GM11168 (cell line): ENCODE results near the gene PLXDC2.

Experiments used
- in situ Hi-C: fragments of 300-500 bp; cut with MboI; formaldehyde crosslinking; loops from one replicate; pipeline ENCODE4 v1.12.0; 2022; ENCODE audit warnings: low sequenced_read_pairs; ENCODE audit not compliant: unreplicated experiment

The PLXDC2 gene

GRCh38 chr10:20089879-20090278, 273.6 kb downstream of the PLXDC2 start:
- in situ Hi-C loops, result no loop called here

DNA sequence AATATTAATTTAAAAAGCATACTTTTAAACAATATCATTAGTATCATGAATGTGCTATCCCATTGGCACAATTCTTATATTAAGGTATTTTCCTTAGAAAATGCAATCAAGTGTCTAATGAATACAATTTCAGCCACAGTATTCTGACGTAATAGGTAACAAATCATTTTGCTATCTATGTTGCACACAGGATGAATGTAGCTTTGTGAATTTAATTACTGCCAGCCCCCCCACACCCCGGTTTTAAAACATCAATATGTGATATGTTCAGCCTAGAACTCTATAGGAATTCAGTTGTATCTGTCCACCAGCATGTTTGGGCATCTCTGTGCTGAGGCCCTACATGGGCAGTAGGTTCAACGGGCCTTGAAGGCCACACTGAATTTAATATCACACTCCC, 274.6 kb downstream of the PLXDC2 start:
- in situ Hi-C loops, result no loop called here

DNA sequence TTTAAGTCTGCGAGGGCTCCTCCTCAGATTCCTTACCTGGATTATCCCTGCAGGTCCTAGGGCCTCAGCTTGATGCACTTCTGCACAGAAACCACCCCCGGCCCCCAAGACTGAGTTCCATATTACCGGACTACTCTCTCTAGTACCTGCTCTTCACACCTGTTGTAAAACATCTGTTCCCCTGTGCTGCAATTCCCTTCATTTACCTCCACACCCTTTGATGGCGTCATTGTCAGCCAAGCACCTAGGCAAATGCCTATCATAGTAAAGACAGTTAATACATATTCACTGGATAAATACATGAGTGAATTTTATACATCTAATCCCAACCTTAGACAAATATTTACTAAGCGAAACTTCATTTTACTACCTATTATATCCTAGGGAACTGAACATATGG, 275.5 kb downstream of the PLXDC2 start:
- in situ Hi-C loops, result no loop called here

DNA sequence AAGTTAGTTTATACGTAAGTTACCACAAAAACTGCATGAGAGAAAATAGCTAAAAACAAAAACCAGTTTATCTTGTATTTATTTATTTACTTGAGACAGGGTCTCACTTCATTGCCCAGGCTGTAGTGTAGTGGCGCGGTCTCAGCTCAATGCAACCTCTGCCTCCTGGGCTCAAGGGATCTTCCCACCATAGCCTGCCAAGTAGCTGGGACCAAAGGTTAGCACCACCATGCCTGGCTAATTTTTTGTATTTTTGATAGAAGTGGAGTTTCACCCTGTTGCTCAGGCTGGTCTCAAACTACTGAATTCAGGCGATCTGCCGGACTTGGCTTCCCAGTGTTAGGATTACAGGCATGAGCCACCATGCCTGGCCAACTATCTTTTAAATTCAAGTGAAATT, 277.4 kb downstream of the PLXDC2 start:
- in situ Hi-C loops, result no loop called here

- in situ Hi-C loops, result no loop called here
These were observed 278.2 kb downstream of the PLXDC2 start for GRCh38 chr10:20094226-20094976.

DNA sequence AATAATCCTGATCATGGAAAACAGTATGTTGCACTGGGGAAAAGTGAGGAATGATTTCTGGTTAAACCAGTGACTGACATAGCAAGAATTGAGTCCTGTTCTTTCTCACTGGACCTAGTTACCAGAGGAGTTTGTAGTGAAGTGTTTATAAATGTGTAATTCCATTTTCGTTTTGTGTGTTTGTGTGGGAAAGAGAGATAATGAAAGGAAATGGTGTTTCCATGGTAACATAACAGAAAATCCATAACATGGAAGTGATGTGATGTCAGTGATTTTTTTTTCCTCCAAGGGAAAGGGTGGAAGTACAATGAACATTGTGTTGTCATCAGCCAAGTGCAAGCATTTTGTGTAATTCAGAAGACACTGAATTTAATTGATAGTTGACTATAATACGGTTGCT, 283.9 kb downstream of the PLXDC2 start:
- in situ Hi-C loops, result no loop called here

GRCh38 chr10:20105236-20105635, 289.0 kb downstream of the PLXDC2 start:
- in situ Hi-C loops, result no loop called here

DNA sequence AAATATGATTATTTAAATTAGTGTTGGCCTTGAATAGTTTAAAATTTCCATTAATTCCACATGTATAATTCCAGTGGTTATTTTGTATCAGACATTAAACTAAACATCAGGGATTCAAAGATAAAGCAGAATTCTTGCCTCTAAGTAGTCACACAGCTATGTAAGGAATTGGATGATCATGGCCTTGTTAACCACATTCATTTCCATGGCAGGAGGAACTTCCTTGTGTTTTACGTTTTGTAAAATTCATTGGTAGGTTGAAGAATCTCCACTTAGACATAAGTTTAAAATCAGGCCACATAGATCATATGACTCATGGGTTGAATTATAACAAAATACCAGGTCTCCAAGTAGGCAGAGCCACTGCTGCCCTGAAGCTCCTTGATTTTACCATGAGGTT, 289.7 kb downstream of the PLXDC2 start:
- in situ Hi-C loops, result no loop called here

GRCh38 chr10:20108021-20108420, 291.8 kb downstream of the PLXDC2 start:
- in situ Hi-C loops, result no loop called here

DNA sequence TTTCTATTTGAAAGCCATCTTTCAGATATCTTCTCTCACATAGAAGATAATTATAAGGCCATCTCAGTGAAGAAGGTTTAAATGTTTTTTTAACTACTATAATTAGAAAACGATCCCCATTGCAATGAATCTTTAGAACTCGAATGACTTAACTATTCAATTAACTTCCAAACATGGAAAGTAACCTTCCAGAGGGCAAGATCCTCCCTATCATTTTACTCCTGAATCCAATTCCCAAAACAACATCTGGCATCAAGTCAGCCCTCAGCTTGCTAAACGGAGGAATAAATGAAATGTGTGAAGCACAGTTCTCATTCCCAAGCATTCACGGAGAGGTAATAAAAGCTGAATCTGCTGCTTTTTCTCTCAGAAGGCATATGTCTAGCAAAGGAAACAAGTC, 293.4 kb downstream of the PLXDC2 start:
- in situ Hi-C loops, result no loop called here

DNA sequence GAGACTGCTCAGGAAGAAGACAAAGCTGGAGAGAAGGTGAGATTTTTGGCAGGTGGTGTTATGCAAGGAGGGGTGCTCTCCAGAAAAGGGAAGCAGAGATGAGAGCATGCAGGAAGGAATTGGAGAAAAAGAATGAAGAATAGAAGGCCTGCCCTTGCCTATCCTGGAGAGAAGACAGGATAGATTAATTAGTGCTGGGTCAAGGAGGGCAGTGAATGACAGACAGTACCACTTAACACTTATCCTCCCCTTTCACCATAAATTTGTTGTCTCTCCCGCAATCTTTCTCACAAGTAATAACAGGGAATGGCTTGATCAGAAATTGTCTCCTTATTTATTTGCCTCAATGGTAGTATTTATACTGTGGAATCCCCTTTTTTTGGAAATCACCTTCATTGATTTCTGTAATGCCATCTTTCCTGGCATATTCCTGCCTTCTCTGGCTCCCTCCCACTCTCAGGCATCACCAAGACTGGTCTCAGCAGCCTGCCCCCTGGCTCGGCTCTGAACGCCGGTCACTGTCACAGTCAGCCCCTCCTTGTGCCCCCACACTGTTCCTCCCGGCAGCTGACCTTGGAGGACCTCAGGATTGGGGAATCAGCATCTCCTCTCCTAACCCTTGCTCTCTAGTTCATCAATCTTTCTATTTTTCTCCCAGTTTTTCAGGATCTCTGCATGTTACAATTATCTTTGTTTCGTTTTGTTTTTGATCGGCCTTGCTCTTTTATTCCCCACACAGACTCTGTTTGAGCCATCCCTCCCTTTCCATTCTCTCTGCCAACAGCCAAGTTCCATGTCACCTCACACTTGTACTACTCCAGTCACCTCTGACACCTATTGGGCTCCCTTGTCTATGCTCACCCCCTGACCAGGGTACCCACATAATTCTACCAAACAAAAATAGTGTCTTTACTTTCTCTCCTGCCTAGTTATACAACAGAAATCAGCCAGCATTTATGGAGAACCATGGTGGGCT, 294.2 kb downstream of the PLXDC2 start:
- in situ Hi-C loops, result no loop called here

DNA sequence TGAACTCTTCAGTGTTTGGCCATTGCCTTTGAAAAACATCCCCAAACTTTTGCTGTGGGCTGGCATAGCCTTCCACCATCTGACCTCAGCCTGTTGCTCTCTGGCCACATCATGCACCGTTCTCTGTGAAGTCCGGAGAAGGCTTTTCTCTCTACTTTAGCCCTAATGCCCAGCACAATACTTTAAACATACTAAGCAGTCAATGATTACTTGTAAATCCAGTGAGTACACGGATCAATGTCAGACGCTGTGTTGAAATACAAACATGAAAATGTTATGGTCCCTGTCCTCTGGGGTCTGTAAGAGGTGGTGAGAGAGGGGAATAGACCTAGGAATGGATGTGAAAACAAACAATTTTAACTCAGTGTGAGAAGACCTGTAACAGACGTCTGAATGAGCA, 297.9 kb downstream of the PLXDC2 start:
- in situ Hi-C loops, result no loop called here

GRCh38 chr10:20115894-20116293, 299.7 kb downstream of the PLXDC2 start:
- in situ Hi-C loops, result no loop called here

- in situ Hi-C loops, result no loop called here
These were observed 301.2 kb downstream of the PLXDC2 start for GRCh38 chr10:20117471-20117870.

GRCh38 chr10:20118119-20118518, 301.9 kb downstream of the PLXDC2 start:
- in situ Hi-C loops, result no loop called here

- in situ Hi-C loops, result no loop called here
These were observed 312.6 kb downstream of the PLXDC2 start for GRCh38 chr10:20128811-20129210.

DNA sequence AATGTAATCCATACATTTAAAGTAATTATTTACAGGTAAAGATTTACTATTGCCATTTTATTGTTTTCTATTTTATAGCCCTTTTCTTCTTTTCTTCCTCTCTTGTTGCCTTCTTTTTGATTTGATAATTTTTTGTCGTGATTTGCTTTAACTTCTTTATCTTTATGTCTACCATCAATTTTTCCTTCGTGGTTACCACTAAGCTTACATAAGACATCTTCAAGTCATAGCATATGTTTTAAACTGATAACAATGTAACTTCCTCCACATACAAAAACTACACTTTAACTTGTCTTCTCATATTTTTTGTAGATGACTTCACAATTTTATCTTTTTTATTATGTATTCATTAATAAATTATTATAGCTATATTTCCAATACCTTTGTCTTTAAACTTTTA, 316.6 kb downstream of the PLXDC2 start:
- in situ Hi-C loops, result no loop called here

- in situ Hi-C loops, result no loop called here
These were observed 317.5 kb downstream of the PLXDC2 start for GRCh38 chr10:20133669-20134189.

DNA sequence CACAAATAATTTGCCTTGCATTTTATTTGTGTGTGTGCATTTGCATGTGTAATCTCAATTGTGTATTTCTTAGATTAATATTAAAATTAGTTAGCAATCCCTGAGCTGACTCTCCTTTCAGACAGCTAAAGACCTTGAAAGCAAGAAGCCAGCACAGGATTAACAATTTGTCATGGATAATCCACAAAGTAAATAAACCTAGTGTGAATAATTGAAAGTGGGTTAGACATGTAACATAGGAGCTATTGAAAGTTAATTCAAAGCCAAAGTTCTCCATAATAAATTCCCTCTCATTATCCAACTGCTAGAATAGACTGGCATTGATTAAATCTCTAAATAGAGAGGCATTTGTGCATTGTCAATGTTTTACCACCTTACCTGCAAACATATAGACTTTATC, 326.1 kb downstream of the PLXDC2 start:
- in situ Hi-C loops, result no loop called here

DNA sequence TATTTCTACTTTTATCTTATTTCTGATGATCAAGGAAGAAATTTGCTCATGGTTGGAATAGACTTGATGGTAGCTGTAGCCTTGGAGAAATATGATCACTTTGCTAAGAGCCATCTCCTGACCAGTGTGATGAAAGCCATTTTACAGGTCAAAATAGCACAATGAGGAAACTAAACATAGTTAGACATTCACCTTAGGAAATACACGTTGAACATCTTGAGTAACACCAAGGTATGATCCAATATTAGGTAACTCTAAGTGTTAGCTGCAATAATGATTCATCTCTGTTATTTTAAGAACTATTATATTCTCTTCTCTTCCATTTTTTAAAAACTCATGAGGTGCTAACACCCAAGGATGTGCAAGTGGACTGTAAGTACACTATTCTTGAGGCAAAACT, 328.0 kb downstream of the PLXDC2 start:
- in situ Hi-C loops, result no loop called here

GRCh38 chr10:20146004-20146403, 329.8 kb downstream of the PLXDC2 start:
- in situ Hi-C loops, result no loop called here
